Neuron (in vitro differentiated cells): ENCODE results near the gene PSMD1.

Source experiments
- H2AFZ ChIP-seq: one replicate; pipeline ENCODE4 v1.6.1; 2013; ENCODE audit warnings: low read depth, mild to moderate bottlenecking, inconsistent platforms, low read length, moderate library complexity
- H3K27me3 ChIP-seq: one replicate; pipeline ENCODE4 v1.6.1; 2013; ENCODE audit warnings: low read length; ENCODE audit not compliant: insufficient read depth
- H3K36me3 ChIP-seq: one replicate; pipeline ENCODE4 v1.6.1; 2013; ENCODE audit warnings: low read length; ENCODE audit not compliant: insufficient read depth
- H3K4me1 ChIP-seq: one replicate; pipeline ENCODE4 v1.6.1; 2013; ENCODE audit warnings: low read length; ENCODE audit not compliant: insufficient read depth
- H3K4me3 ChIP-seq: 2 replicates; pipeline ENCODE4 v1.5.1; 2013; ENCODE audit warnings: mild to moderate bottlenecking, low read length, moderate library complexity
- H3K9me3 ChIP-seq: one replicate; pipeline ENCODE4 v1.6.1; 2013; ENCODE audit warnings: low read length

The PSMD1 gene

DNA sequence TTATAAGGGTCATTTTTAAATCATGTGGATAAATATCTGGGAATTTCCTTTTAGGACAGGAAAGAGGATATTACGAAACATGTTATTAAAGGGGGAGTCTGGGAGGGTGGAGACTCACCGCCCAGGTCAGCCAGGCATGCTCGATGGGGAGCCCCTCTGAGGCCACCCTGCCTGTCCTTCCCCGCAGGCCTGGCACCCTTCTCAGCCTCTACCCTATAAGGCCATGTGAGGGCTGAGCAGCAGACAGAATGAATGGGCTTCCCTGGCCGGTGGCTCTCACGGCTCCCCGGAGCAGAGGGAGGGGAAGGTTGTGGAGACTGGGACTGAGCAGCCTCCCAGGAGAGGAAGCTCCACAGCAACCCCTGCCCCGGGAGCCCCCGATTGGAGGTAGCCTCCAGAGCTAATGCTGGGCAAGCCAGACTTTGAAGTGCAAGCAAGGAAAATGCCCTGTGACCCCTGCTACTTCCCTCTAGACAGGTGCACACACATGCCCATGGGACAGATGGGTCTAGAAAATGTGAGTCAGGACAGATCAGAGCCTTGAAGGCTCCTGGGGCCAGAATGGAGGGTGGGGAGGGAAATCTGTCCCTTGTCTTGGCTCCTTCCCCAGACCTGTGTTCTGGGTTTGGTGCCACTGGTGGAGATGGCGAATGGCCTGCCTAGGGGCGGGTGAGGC, 128.5 kb downstream of the PSMD1 start:
- H2AFZ ChIP-seq = no peak overlapping the region
- H3K4me1 ChIP-seq = peaks cover under 1% of the 10 kb centered on the region
- H3K27me3 ChIP-seq = no peaks in the 10 kb centered on the region
- no peak overlapping the region for H3K4me3 ChIP-seq
- no peaks in the 10 kb centered on the region for H3K36me3 ChIP-seq
- H3K9me3 ChIP-seq = no peaks in the 10 kb centered on the region

DNA sequence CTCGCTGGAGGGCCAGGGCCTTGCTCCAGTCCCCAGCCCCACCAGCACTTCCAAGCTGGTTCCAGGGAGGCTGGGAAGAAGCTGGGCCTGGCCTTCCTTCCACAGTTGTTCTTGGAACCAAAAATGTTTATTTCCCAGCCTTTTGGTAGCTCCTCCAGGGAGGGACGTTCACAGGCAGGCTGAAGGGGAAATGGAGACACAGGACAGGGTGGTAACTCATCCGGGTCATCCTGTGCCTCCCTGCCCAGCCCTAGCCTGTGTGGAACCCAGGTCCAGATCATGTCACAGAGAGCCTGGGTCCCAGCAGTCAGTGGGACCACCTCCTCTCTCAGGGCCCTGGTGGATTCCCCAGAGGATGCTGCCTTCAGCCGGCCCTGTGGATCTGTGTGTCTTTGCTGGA, 129.2 kb downstream of the PSMD1 start:
- H3K27me3 ChIP-seq = no peaks in the 10 kb centered on the region
- H2AFZ ChIP-seq = no peak overlapping the region
- H3K4me1 ChIP-seq = no peaks in the 10 kb centered on the region
- H3K4me3 ChIP-seq = no peak overlapping the region
- H3K9me3 ChIP-seq = no peaks in the 10 kb centered on the region
- H3K36me3 ChIP-seq = no peaks in the 10 kb centered on the region

- no peaks in the 10 kb centered on the region for H3K36me3 ChIP-seq
- no peak overlapping the region for H3K4me3 ChIP-seq
- no peaks in the 10 kb centered on the region for H3K27me3 ChIP-seq
- H2AFZ ChIP-seq = no peak overlapping the region
- H3K4me1 ChIP-seq = no peaks in the 10 kb centered on the region
- no peaks in the 10 kb centered on the region for H3K9me3 ChIP-seq
These were observed 129.7 kb downstream of the PSMD1 start for GRCh38 chr2:231186325-231186724.

- Histone ChIP-seq H3K27me3 (no peaks in the 10 kb centered on the region), H3K4me3 (no peak overlapping the region), H2AFZ (no peak overlapping the region), H3K4me1 (no peaks in the 10 kb centered on the region), H3K36me3 (no peaks in the 10 kb centered on the region), H3K9me3 (no peaks in the 10 kb centered on the region)
These were observed 131.3 kb downstream of the PSMD1 start for GRCh38 chr2:231187736-231188505.

GRCh38 chr2:231188506-231189170, 132.0 kb downstream of the PSMD1 start:
- H3K27me3 ChIP-seq = no peaks in the 10 kb centered on the region
- no peaks in the 10 kb centered on the region for H3K9me3 ChIP-seq
- no peaks in the 10 kb centered on the region for H3K4me1 ChIP-seq
- no peak overlapping the region for H3K4me3 ChIP-seq
- no peak overlapping the region for H2AFZ ChIP-seq
- no peaks in the 10 kb centered on the region for H3K36me3 ChIP-seq

- no peaks in the 10 kb centered on the region for H3K36me3 ChIP-seq
- no peak overlapping the region for H2AFZ ChIP-seq
- no peaks in the 10 kb centered on the region for H3K27me3 ChIP-seq
- H3K9me3 ChIP-seq = no peaks in the 10 kb centered on the region
- no peaks in the 10 kb centered on the region for H3K4me1 ChIP-seq
- H3K4me3 ChIP-seq = no peak overlapping the region
These were observed 132.5 kb downstream of the PSMD1 start for GRCh38 chr2:231189171-231189530.

GRCh38 chr2:231189571-231190495, 133.2 kb downstream of the PSMD1 start:
- Histone ChIP-seq H2AFZ (peak overlapping the region; percentile 14), H3K4me1 (no peaks in the 10 kb centered on the region), H3K4me3 (no peak overlapping the region), H3K9me3 (no peaks in the 10 kb centered on the region), H3K36me3 (no peaks in the 10 kb centered on the region), H3K27me3 (no peaks in the 10 kb centered on the region)

DNA sequence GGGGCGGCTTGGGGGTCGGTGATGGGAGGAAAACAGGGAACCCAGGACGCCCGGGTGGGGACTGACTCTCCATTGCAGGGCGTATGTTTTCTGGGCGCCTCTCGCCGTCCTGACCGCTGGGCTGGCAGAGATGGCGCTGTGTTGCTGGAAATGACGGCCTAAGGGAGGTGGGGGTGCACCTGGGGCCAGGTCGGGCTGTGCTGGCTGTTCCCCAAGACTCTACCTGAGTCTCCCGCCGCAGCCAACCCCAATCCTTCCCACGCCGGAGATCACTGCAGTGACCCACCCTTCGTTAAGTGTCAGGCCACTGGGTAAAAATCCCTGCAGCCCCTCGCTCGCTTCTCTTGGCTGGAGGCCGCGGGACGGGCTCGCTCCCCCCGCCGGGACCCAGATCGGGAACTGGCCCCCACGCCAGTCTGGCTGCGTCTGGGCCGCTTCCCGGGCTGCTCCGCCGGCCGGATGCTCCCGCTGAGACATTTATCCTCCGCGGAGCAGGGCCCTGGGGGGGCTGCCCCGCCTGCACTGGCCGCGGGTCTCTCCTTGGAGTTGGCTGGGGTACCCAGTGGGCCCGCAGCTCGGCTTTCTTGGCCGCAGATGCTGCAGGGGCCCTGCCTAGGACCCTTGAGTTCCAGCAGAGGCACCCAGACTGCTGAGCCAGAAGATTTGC, 134.0 kb downstream of the PSMD1 start:
- no peaks in the 10 kb centered on the region for H3K4me1 ChIP-seq
- no peaks in the 10 kb centered on the region for H3K36me3 ChIP-seq
- H3K9me3 ChIP-seq = no peaks in the 10 kb centered on the region
- H3K27me3 ChIP-seq = no peaks in the 10 kb centered on the region
- no peak overlapping the region for H3K4me3 ChIP-seq
- peak overlapping the region; percentile 14 for H2AFZ ChIP-seq

DNA sequence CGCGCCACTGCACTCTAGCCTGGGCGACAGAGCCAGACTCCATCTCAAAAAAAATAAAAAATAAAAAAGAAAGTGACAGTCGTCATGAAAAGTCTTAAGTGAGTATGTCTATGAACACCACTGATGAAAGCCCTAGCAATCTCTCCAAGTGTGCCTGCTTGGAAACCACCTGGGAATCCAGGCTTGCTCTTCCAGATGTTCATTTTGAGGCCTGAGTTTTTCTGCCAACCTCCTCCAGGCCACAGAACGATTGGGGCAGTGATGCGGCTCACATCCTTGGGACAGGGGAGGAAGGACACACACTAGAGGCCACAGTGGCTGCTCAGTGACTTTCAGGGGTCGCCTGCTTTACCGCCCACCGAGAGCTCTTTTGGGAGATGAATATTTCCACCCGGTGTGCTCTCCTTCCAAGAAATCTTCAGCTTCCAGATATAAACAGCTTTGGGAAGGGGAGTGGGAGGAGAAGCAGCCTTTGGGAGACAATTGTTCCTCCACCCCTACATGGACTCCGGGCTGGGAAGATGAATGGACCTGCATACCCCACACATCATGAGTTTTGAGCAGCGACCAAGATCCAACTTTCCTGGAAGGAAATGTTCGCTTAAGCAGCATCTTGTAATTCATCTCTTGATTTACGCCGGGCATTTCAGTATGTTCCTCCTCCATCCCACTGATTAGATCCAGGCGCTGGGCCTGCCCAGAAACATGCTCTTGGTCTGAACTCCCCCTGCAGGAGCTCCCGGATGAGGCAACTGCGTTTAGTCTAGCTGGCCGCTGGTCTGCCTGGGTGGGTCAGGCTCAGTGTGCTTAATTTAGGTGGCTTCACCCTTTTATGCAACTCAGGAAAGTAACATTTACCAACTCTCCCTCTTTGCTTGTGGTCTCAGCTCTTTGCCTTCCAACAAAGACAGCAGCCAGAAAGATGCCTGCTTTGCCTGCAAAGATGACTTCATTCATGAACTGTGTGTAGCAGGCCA, 135.5 kb downstream of the PSMD1 start:
- peak overlapping the region; percentile 23 for H2AFZ ChIP-seq
- no peaks in the 10 kb centered on the region for H3K9me3 ChIP-seq
- H3K4me1 ChIP-seq = no peaks in the 10 kb centered on the region
- H3K36me3 ChIP-seq = no peaks in the 10 kb centered on the region
- no peaks in the 10 kb centered on the region for H3K27me3 ChIP-seq
- no peak overlapping the region for H3K4me3 ChIP-seq

- H3K4me1 ChIP-seq = peaks cover 5% of the 10 kb centered on the region
- H3K4me3 ChIP-seq = no peak overlapping the region
- no peaks in the 10 kb centered on the region for H3K36me3 ChIP-seq
- H3K27me3 ChIP-seq = no peaks in the 10 kb centered on the region
- no peak overlapping the region for H2AFZ ChIP-seq
- no peaks in the 10 kb centered on the region for H3K9me3 ChIP-seq
These were observed 136.5 kb downstream of the PSMD1 start for GRCh38 chr2:231193216-231193615.

DNA sequence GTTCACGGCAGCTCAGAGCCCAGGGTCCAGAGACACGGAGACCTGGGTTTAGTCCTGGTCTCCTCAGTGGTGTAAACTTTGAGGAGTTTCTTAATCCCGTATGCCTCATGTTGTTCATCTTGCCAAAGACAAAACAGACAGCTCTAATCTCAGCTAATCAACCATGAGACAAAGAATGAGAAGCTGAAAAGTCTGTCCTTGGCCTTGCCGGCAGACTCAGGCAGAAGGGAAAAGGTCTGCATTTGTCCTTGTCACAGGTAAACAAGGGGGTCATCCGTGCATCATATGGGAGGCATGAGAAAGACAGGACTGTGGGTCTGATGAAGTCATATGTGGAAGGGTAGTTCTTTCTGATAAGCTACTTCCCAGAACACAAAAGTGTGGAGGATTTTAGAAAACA, 139.9 kb downstream of the PSMD1 start:
- H2AFZ ChIP-seq = no peak overlapping the region
- no peak overlapping the region for H3K4me3 ChIP-seq
- H3K4me1 ChIP-seq = peaks cover 5% of the 10 kb centered on the region
- peaks cover 2% of the 10 kb centered on the region for H3K36me3 ChIP-seq
- no peaks in the 10 kb centered on the region for H3K27me3 ChIP-seq
- H3K9me3 ChIP-seq = no peaks in the 10 kb centered on the region
